HL-60/S4 treated with retinoic acid at 250 ng/mL for 4 days and 3 days (cell line): Measurements from ENCODE around the gene THBS3.
"Not testable (repeated sequence)": the region's sequence is repeated elsewhere in the genome, so short reads cannot be mapped to it uniquely, and the experiment has no call there.

Experiments
- in situ Hi-C: fragments of 300-500 bp; cut with MboI; formaldehyde crosslinking; loops from 2 replicates; pipeline ENCODE4 v1.7.0; 2022; ENCODE audit warnings: low sequenced_read_pairs

THBS3 gene

DNA sequence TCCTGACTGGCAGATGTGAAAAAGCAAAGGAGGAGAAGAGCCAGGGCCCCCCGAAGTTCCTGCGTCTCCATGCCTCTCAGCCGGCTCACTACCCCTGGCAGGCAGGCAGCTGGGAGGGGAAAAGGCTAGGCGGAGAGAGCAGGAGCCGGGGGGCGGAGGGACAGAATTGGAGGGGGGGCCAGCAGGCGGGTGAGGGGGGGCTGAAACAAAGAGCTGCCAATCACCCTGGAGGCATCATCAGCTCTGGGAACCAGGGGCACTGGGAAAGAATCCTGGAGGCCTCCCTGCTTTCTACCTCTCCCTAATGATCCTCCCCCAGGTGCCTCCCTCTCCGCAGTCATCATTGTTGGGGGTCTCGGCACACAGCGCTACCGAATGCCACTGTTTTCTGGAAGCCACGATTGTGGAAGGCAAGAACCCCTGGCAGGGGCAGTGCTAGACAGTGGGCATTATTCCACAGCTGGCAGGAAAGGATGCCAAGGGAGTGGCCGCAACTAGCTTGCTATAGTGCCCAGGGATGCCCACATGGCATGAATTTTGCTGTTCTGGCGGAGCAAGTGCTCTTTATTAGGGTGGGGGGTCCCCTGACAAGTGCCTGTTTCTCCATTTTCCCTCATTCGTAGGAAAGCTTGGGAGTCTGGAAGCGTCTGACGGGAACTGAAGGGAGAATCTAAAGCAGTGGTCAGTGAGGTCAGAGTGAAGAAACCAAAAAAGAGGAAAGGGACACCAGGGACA lies at the start of gene THBS3:
TSS of gene THBS3 (minus strand) at position 92 of the 735 bp plus-strand sequence. CDS start at position 71, 21 bp downstream.
- in situ Hi-C loops = no loop called here

DNA sequence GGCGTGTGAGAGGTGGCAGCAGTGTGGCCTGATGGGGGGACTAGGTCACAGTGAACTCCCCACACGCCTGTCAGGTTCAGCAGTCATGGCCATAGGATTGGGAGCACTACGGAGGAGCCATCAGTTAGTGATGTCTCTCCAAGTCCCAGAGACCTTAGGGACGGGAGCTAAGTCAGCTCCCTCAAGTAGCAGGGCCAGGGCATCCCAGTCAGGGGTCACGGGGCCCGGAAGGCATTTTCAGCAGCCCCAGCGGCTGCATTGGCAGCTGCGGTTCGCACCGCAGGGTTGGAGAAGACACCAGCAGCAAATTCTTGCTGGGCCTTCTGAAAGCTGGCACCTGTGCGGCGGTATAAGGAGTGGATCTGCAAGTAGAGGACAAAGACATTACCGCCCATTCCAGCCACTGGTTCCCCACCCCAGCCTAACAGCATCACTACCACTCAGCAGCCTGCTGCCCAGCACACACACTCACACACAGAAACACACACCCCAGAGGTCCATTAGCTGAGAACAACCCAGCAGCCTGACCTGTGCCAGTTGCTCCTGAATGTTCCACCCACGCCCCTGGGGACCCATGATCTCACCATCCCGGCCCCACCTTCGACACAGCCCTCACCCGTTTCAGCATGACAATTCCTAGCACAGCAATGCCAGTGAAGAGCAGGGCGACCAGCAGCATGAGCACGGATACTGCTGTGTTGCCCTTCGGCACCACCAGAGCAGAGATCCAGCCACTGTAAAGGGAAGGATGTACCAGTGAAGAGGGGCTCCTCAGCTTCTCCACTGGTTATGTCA lies 48.6 kb upstream of the THBS3 start:
- in situ Hi-C loops = loop anchor here (10.0 kb wide), 1 partner anchor 329 kb away; no protein-coding TSS in a partner anchor

DNA sequence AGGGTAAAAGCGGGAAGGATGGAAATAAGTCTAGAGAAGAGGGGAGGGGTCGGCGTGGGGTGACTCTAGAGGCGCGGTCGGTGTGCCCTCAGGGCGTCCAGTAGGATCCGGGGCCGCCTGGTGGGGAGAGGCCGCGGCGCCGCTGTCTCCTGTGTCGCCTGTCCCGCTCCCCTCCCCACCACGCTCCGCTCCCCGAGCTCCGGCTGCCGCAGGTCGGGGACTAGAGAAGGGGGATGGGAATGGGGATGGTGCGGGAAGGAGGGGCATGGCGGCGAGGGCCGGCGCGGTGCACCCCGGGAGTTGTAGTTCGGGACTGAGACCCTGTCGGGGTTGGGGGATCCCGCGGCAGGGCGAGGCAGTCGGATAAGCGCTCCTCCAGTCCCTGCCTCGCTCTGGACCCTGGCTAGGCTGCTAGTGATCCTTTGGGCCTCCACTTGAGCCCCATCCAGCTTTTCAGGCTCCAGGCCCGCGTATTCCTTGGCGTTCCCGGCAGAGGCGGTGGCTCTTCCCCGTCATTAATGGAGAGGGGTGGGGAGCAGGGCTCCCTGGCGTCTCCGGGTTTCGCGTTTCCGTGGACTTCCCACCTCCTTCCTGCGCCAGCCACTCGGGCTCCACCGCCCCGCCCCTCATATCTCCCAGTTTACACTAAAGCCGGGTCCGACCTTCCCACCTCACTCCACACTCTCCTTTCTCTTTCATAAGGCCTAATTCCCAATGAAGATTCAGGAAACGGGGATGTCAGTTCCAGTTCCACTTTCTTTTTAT lies 47.7 kb upstream of the THBS3 start, which contains the start of gene ENTREP3:
TSS of gene ENTREP3 (minus strand) at position 241 of the 765 bp plus-strand sequence. CDS start 606 bp downstream, outside the sequence.
- in situ Hi-C loops = loop anchor here (10.0 kb wide), 1 partner anchor 329 kb away; no protein-coding TSS in a partner anchor

DNA sequence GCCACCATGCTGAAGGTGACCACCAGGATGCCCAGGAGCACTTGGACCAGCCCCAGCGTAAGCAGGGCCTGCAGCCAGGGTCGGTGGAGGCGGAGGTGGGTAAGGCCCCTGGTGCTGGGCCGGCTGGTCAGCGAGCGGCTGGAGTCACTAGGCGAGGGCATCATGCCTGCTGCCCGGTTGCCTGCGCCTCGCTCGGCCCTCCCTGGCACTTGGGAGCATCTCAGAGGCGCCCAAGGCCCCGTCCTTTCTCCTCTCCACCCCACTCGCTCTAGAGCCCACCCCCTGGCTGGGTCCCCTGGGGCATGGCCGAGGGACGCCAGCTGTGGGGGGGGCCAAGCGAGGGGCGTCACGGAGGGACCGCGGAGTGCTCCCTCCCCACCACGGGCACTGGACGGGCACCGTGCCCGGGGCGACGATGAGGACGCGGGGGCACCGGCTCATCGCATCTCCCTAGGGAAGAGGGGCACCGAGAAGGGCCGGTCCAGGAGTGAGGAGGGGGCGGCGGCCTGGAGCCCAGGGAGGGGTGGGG lies 47.1 kb upstream of the THBS3 start:
- in situ Hi-C loops = loop anchor here (10.0 kb wide), 1 partner anchor 330 kb away; no protein-coding TSS in a partner anchor

DNA sequence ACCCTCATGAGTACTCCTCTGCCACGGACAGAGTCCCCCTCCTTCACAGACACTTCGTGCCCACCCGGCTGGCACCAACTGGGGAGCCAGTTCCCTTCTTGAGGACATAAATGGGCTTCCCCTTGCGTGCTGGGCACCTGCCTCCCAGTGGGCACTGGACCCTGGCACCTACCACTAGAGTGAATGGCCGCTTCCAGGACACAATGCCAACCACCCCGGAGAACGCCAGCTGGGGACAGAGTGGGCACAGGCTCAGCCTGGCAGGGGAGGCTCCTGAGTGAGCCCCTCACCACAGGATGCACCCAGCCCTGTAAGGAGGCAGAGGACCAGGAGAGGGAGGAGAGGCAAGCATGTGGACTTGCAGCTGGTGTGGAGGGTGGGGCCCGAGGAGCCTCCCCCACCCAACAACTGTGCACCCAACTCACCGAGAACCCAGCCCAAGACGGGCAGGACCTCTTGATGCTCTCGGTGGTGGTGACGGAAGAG lies 46.6 kb upstream of the THBS3 start:
- in situ Hi-C loops = loop anchor here (10.0 kb wide), 1 partner anchor 331 kb away; no protein-coding TSS in a partner anchor

DNA sequence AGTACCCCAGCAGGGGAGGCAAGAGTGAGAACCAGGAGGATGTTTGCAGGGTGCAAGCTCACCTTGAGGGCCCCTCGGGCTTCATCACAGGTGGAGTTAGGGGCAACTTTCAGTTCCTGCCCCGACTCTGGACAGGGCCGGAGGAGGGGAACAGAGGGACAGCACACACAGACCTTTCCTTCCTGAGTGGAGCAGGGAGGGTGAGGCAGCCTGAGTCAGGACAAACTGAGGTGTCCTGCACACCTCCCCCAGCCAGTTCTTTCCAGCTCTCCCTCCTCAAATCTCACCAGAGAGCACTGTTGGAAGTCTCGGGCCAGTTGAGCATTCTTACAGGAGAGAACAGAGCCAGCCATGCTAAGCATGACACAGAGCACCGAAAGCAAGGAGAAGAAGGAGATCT lies 46.1 kb upstream of the THBS3 start:
- in situ Hi-C loops = loop anchor here (10.0 kb wide), 1 partner anchor 331 kb away; no protein-coding TSS in a partner anchor

DNA sequence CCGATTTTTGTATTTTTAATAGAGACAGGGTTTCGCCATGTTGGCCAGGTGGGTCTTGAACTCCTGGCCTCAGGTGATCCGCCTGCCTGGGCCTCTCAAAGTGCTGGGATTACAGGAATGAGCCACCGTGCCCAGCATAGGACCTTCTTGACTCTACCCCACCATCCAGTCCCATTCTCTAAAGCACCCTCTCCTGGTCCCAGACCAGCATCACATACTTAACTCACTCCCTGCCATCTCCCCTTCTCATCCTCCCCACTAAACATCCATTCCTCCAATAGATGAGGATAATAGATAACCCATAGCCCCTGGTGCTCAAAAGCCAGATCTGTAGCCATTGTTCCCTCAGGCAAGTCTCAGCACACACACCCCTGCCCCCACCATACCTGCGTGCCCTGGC lies 45.5 kb upstream of the THBS3 start:
- in situ Hi-C loops = loop anchor here (10.0 kb wide), 1 partner anchor 332 kb away; no protein-coding TSS in a partner anchor

DNA sequence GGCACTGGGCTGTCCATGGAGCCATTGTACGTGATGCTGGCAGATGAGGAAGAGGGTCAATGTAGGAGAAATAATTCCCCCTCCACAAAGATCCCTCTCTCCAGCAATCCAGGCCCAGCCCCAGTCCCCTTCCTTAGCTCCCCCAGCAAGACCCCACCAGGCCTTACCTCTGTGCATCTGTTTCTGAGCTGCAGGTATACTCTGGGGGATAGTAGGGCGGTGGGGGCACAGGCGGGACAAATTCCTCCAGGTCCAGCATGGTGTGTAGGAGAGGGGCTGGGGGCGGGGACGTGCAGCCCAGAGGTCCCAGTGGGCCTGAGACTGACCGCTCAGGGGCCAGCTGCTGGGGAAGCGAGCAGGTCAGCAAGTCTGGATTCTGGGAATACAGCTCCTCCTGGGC lies 43.9 kb upstream of the THBS3 start:
- in situ Hi-C loops = loop anchor here (10.0 kb wide), 1 partner anchor 333 kb away; no protein-coding TSS in a partner anchor

DNA sequence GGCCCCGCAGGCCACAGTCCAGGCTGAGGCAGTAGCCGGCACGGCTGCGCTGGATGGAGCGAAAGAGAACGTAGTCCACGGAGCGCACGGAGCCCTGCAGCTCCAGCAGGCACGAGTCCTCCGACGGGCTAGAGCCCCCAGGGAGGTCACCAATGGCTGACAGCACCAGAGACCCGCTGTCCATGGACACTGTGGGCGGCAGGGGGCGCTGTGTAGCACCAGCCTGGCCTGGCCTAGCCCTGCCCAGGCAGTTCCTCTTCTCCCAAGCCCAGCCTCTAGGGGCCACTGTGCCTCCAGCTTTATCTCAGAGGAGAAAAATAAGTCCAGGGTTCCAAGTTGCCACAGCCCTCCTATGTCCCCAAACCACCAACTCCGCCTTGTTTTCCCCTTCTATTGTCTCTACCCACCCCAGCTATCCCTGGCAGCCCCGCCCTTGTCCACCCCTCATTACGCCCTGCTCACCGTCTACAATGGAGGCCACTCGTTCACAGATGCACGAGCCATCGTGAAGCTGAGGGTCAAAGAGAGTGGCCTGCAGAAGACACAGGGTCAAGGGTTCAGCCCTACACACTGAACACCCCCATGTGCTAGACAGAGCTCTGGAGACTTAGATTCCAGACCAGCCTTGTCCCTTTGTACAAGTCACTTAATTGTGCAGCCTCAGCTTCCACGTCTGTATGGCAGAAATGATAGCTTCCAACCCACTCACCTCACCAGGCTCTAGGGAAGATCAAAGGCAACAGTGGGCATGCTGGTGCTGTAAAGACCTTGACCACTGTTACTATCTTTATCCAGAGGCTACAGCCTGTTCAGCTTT lies 43.1 kb upstream of the THBS3 start:
- in situ Hi-C loops = loop anchor here (10.0 kb wide), 1 partner anchor 334 kb away; no protein-coding TSS in a partner anchor

DNA sequence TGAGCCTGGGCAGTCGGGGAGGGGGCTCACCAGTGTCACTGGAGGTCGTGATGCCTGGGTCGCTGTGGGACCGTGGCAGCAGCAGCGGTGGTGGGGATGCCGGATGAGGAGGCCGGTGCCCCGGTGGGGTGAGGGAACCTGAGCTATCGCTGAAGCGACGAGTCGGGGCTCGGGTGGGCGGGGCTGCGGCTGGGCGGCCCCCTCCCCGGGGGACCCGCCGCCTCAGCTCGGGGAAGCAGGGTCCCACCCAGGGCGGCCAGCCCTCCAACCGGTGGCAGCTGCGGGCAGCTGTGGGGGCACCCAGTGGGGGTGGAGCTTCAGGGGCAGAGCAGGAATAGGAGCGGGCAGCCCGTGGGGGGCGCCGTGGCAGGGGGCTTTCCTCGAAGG lies 42.5 kb upstream of the THBS3 start:
- in situ Hi-C loops = loop anchor here (10.0 kb wide), 1 partner anchor 335 kb away; no protein-coding TSS in a partner anchor

DNA sequence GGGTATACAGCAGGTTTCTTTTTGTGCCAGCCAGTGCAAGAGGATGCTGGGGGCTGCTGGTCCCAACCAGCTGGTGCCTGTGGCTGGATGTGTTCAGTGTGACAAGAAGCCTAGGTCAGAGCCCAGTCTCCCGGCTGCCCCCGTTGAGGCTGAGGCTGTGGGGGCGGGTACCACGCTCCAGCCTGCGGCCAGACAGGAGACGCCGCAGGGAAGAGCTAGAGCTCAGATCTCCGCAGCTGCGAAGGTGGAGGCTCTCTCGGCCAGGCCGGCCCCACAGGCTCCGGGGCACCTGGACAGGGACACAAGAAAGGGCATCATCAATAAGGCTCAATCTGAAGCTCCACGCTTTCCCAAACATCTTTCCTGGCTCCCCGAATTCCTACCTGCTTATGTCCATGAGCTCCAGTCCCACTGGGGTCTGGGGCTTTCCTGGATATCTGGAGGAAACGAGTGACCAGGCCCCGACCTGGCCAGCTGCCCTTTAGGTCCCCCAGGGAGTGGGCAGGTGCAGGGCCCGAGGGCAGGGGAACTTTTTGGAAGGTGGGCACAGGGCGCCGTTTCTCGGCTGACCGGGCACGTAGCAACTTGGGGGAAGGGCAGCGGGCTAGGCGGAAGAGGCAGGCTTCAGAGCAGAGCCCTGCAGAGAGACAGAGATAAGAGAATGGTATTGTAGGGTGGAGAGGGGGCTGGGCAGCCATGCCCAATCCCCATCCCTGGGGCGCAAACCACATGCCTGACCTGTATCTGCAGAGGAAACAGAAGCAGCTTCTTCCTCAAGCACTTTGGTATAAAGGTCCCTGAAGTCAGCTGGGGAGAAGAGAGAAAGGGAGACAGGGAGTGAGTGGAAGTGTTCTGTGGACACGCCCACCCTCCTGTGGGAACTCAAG lies 40.2 kb upstream of the THBS3 start:
- in situ Hi-C loops = no loop called here

DNA sequence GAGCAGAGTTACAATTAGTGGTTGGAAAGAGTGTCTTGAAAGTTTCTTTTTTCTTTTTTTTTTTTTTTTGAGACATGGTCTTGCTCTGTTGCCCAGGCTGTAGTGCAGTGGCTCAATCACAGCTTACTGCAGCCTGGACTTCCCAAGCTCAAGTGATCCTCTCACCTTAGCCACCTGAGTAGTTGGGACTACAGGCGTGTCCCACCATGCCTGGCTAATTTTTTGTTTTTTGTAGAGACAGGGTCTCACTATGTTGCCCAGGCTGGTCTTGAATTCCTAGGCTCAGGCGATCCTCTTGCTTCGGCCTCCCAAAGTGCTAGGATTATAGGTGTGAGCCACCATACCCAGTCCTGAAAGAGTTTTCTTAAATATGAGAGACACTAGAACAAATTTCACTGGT lies 39.1 kb upstream of the THBS3 start:
- in situ Hi-C loops = not testable (repeated sequence)

DNA sequence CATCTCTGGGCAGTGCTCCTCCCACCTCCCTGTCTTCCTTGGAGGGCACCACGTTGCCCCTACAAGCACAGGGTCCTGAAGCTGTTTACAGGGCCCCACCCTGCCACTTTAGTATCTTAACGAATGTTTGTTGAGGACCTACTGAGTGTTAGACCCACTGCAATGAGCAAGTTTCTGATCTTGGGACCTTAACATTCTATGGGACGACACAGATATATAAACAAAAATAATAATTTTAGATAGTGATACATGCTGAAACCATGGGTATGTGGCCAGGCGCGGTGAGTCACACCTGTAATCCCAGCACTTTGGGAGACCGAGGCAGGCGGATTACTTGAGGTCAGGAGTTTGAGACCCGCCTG lies 37.4 kb upstream of the THBS3 start:
- in situ Hi-C loops = no loop called here

DNA sequence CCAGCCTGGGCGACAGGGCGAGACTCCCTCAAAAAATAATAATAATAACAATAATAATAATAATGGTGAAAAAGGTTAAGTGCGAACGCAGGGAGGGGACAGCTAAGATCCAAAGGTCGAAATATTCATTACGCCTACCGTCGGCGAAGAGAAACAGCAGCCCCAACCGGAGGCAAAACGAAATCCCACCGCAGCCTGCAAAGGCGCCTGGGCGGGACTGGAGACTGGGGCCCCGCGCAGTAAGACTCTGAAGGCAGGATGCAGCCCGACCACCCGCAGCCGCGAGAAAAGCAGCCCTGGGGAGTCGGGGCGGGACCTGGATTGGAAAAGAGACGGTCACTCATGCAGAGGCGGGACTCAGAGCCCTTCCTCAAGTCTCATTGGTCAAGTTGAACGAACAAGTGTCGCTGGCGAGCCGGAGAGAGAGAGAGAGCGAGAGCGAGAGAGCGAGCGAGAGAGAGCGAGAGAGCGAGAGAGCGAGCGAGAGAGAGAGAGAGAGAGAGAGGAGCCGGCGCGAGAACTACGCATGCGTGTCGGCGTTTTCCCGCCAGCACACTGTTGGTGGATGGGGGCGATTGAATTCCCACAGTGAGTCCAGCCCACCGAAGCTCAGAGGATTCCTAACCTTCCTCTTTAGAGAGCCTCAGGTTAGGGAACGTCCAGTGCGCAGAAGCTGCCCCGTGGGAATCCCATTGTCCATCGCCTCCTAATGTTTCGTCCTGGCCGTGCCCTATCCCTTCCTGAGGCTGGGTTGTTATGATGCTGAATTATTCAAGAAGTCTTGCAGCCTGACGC lies 36.9 kb upstream of the THBS3 start:
- in situ Hi-C loops = no loop called here

DNA sequence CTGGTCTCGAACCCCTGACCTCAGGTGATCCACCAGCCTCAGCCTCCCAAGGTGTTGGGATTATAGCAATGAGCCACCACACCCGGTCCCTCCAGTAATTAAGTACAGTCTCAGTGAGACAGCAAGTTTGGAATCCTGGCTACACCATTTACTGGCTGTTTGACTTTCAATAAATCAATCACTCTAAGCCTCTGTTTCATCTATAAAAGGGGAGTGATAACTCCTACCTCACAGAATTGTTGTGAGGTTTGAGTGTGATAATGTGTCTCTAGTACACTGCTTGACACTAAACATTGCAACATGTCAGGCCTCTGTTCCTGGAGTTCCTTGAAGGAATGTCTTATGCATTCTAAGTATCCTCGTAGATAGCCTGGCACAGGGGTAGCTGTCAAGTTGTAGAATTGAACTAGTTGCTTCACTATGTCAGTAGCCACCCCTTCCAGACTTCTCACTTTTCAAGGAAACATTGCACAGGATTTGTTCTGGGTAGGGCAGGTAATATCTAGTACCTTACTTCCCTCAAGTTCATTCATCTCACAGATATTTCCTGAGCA lies 35.2 kb upstream of the THBS3 start:
- in situ Hi-C loops = no loop called here

DNA sequence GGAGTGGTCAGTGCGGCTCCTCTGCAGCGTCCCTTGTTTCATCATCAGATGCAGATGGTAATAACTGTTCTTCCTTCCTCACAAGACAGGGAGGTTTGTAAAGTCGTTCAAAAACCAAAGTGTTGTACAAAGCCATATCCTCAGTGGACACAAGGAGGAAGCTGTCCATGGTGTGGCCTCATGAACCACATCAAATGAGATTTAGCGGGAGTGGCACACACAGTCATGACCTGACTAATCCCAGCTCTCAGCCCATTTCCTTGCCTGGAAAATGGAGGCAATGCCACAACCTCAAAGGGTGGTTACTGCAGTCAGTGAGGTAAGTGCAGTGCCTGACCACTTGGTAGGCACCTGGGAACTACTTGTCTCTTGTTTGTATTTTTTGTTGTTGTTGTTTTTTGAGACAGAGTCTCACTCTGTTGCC lies 34.2 kb upstream of the THBS3 start:
- in situ Hi-C loops = no loop called here

DNA sequence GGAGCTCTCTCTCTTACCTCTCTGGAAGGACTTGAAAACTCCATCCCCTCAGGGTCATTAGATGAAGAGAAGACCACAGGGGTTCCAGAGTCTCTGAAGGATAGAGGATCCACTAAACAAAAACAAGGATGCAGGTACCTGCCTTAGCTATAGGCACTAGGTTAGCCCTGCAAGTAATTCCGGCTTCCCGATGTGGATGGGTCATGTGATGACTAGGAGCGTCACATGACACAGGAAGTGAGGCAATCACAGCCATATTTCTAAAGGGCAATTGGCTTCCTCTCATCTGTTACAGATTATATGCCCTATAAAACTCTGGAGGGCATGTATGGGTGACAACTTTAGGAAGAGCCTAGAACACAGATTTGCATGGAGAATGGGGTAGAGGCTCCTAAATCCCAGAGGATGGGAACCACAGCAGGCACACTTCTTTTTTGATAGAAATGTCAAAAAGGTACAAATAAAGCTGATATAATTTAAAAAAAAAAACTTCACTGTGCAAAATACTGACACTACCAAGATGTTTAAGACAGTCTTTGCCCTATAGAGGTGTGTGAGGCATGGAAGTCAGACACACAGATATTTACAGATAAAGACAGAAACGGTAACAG lies 33.5 kb upstream of the THBS3 start:
- in situ Hi-C loops = no loop called here
